HG03159 (cell line): Measurements from ENCODE around the gene MICAL3.
"Not testable (repeated sequence)": the region's sequence is repeated elsewhere in the genome, so short reads cannot be mapped to it uniquely, and the experiment has no call there.

Experiments
- ATAC-seq: cut with Tn5 transposase; IDR thresholded peaks from one replicate; pipeline ENCODE4 v1.9.1; 2021; ENCODE audit warnings: mild to moderate bottlenecking, moderate library complexity; ENCODE audit not compliant: unreplicated experiment

MICAL3 gene

DNA sequence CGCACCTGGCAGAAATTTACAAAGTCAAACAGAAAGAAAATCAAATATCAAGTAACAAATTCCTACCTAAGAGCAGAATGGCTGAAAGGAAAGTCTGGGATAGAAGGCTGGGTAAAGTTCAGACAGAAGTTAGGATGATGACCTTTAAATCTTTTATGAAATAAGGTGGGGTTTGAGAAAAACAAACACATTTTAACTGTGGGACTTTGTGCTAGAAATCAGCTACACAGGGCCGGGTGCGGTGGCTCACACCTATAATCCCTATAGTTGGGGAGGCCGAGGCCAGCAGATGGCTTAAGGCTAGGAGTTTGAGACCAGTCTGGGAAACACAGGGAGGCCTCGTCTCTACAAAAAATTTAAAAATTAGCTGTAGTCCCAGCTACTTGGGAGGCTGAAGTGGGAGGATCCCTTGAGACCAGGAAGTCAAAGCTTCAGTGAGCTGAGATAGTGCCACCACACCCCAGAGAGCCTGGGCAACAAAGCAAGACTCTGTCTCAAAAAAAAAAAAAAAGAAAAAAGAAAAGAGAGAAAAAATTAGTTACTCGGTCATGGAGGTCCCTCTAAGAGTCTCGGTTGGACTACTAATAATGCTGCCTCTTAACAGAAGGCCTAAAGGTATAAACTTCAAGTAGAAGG, 130.3 kb downstream of the MICAL3 start:
- ATAC-seq: no peak

DNA sequence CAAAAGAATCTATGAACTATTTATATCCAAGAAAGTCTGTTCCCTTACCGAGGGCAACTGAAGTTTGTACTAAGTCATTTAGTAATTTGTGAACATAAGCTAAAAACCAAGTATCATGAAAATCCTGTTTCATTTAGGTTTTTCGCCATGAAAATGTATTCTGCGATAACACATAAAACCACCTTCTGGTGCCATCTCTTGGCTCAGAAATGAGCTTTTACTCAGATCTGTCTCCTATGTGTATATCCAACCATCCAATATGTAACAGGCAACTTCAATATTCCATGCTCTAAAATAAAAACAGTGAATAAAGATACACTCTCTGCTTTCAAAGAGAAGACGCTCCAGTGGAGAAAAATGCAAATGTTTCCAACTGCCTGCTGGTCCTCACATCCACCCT, 132.0 kb downstream of the MICAL3 start:
- no peak for ATAC-seq

DNA sequence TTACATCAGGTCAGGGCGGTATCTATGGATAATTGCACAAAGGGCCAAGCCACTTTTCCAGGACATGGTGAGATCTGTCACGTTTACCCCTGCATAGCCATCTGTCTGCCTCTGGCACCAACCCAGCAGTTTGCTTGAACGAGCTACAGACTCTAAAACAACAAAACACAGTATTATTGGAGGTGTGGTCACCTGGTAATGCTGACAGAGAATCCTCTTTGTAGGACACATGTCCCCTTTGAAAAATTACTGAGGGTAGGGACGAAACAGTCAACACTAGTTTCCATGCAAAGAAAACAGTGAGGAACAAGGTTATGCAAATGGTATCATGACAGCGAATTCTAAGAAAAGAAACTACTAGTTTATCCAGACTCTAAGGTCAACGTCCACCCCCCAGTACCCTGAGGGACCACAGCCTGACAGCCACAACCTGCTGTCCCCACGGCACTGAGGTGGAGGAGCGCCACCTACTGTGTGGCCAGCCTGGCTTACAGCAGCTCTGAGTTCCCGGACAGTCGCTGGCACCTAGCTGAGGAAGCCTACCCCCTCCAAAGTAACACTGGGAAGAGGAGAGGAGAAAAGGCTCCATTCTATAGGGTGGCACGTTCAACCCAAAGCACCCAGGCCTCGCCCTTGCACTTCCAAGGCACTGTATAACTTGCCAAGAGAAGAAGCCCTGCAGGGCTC, 132.7 kb downstream of the MICAL3 start:
- ATAC-seq: no peak

DNA sequence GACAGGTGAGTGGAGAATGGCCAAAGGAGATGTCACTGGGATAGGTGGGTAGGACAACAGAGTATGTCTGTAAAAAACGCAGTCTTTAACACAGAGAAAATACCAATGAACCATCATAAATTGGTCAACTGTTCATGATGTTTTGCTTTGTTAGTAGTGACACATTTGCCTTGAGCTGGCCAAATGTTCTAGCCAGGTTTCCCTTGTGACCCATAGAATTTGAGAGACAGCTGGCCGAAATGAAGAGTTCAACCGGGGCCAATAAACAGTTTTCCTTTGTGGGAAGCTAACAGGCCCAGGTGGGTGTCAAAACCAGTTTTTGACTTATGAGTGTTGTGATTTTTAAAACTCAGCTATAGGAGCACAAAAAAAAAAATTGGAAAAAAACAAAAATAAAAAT, 133.5 kb downstream of the MICAL3 start:
- ATAC-seq: no peak

DNA sequence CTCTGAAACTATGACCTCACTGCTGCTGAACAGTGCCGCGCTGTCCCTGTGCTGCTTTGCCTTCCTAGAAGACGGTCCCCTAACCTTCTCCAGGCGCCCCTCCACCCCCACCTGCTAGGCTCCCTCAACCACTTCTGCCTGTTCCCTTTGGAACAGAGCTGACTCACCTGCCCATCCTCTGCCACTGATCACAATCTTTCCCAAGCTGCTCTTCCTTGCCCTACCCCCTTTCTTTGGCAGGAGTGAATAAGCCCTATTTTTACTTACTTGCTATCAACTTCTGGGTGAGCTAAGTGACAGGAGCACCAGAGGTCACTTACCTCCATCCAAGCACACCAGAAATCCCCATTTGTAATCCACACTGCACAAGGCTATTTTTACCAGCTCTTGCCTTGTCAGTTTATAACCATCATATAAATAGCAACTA, 134.1 kb downstream of the MICAL3 start:
- no peak for ATAC-seq

DNA sequence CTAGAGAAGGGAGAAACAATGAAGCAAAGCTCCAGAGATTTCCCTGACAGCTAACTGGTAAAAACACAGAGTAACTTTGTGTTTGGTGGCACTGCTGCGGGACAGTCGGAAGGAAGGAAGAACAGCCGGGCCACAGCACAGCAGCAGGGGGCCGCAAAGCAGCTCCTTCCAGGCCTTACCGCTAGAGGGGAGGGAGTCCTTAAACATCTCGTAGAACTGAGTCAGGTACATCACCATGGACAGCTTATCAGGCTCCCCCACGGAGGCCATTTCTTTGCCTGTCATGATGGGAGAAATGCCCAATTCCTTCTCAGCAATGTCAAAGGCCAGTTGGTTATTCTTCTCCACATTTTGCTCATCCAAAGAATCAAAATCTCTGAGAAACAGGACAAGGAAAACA, 135.5 kb downstream of the MICAL3 start:
- no peak for ATAC-seq

DNA sequence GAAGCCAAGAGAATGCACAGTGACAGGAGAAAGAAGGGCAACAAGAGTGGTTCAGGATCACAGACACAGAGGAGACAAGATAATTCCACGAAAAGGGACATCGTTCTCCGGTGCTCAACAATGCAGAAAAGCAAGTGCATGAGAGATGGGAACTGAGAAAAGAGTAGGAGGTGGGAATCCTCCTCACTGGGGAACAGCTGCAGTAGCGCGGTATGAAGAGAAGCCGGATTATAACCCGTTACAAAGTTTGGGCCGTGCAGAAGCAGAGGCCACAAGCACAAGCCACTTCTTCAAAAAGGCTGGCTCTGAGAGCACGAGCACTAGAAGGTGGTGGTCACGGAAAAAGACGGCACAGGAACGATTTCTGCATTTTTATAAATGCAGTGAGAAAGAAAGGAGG, 135.9 kb downstream of the MICAL3 start:
- no peak for ATAC-seq

DNA sequence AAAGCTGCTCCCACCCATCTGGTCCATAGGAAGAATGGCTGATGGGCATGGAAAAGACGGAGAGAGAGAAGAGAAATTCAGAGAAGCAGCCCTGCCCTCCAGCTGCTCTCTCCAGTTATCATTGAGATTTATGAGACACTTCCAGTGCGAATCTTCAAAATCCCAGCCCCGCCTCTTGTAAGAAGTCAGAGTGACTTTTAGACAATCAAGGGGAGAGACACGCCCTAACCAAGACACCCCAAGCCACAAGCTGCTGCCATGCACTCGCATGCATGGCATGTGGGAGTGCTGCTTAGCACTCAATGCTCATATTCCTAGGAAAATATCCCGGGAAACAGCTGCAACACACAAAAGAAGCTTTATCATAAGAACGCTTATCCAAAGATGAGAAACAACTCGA, 139.5 kb downstream of the MICAL3 start:
- no peak for ATAC-seq

DNA sequence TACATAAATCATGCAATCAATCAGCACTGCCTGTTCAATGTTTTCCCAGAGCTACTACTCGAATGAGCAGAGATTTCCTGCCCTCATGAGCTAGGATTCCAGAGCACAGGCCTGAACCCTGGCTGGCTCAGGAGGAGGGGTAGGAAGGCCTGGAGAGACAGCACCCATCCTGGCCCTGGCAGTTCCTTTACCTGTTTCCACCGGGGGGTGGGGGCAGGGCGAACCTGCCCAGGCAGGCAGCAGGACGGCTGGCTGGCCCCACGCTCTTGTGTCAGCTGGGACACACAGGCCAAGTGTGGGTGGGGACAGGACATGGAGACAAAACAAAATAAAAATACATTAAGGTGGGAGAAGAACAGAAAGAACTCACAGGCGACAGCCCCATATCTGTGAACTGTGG, 140.3 kb downstream of the MICAL3 start:
- ATAC-seq: no peak

DNA sequence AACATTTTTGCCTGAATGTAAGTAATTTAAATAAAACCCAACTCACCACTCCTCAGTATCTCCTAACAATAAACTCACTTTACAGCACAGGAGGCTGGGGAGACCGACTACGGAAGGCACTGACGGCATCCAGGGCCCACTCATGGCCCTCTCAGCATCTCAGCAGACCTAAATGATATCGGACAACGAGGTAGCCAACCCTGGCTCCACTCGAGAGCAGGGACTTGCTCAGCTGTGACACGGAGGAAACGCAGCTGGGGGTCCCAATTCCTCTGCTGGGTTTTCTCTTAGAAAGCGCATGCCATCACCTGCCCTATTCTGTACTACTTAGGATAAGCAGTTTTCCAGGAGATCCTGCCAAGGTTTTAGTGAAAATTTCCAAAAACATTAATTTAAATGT, 141.0 kb downstream of the MICAL3 start:
- no peak for ATAC-seq

DNA sequence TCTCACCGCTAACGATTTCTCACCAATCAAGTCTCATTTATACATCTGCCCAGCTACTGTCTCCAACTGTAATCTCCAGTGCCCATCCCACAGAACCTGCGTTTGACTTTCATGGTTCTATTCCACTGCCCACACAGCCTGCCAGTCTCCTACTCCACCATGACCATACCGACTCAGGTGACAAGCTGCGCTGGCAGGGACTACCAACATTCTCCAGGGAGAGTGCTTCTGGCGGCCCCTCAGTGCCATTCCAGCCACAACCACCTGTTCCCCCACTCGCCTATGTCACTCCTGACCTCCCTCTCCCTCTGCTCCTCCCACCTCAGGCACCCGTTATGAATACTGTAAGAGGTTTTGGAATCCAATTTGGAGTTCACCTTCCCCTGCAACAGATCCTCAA, 141.6 kb downstream of the MICAL3 start:
- no peak for ATAC-seq

DNA sequence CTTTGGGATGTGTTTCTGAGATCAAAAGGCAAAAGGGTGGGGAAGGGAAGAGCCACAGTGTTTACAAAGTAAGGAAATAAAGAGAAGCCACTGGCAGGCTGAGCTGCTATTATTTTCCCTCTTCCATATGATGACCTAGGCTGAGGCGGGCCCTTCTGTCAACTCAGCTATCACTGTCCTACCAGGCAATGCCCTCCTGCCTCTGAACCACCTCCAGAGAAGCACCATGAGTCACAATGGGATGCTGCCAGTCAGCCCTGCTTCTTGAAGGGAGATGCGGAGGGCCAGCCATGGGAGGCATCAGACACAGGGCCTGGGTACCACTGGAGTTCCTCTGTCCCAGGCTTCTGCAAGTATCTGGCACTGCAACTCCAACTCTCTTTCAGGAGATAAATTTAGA, 142.2 kb downstream of the MICAL3 start:
- ATAC-seq: no peak

DNA sequence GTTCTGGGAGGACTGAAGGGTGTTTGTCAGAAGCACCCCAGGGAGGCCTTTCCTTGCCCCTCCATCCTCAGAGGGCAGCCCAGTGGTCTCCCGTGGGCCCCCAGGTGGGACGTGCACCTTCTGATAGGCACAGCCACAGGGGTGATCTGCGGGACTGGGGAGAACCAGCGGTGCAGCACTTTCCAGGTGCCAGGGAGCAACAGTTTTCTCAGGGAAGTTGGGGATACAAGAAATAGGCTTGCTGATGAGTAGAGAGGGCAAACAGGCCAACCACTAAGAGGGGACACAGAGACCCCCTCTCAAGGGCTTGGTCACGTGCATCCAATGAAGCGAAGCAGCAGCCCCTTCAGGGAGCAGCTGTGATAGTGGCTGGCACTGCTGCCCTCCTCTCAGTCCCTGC, 143.0 kb downstream of the MICAL3 start:
- ATAC-seq: no peak

DNA sequence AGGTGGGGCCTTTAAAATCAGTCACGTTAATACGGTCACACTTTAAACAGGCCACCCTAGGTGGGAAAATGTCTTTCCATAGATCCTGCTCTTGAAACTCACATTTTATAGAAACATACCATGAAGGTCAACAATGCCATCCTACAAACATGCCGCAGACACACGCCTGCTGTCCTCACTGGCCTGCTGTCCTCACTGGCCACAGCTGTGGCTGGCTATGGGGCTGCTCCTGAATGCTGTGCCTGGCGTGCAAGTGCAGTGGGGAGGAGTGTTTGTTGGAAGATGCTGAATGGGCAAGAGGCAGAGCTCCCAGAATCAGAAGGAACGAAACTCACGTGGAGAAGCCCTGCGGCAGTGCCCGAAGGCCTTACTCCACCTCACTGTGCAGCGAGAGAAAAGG, 143.9 kb downstream of the MICAL3 start:
- no peak for ATAC-seq

DNA sequence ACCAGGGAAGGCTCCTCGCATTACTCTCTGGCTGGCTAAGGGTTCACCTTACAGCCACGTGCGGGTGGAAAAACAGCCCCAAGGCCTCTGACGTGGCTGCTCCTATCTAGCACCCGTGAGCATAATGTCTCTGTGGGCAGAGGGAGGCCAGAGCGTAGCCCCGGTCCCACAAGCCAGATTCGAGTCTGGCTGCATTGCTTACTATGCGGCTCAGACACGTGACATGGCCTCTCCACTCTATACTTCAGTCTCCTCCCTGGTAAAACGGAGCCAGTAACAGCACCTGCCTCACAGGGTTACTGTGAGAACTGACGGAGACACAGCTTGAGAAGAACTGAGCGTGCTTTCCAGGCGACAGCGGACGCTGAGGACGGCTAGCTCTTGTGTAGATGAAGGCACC, 144.3 kb downstream of the MICAL3 start:
- ATAC-seq: no peak

DNA sequence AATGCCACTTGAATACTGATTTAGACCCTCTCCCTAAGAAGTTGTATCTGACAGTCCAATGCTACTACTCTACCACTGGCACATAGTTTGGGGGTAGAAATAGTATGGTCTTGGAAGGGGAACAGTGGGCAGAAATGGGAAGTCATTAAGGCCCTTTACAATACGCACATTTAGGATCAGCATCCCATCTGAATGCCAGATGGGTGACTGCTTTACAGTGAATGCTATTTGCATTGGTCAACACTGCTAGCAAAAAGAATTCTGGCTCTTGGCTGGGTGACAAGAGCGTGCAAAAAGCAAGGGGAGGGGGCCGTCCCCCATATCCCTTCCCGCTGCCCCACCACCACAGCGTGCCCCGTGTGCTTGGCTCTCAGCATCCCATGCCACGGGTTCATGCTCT, 145.4 kb downstream of the MICAL3 start:
- no peak for ATAC-seq

DNA sequence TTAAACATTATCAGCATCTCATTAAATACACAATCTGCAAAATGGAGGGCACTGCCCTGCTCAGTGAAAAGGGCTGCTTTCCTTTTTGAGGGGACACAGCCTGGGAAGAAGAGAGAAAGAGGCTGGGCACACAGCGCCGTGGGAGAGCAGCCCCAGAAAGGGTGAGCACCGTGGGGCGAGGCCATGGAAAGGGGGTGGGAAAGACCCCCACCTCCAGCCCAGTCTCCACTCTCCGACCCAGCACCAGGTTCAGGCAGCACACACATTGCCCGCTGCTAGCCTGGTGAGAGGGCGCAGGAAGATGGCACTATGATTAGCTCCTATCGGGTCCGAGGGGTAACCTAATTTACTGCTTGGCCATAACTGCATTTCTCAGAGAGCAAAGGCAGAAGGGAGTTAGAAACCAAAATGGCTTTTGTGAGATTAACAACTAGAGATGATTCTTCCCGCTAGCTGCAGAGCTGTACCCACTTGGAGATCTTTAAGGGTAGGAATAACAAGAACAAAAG, 146.1 kb downstream of the MICAL3 start:
- ATAC-seq: no peak

DNA sequence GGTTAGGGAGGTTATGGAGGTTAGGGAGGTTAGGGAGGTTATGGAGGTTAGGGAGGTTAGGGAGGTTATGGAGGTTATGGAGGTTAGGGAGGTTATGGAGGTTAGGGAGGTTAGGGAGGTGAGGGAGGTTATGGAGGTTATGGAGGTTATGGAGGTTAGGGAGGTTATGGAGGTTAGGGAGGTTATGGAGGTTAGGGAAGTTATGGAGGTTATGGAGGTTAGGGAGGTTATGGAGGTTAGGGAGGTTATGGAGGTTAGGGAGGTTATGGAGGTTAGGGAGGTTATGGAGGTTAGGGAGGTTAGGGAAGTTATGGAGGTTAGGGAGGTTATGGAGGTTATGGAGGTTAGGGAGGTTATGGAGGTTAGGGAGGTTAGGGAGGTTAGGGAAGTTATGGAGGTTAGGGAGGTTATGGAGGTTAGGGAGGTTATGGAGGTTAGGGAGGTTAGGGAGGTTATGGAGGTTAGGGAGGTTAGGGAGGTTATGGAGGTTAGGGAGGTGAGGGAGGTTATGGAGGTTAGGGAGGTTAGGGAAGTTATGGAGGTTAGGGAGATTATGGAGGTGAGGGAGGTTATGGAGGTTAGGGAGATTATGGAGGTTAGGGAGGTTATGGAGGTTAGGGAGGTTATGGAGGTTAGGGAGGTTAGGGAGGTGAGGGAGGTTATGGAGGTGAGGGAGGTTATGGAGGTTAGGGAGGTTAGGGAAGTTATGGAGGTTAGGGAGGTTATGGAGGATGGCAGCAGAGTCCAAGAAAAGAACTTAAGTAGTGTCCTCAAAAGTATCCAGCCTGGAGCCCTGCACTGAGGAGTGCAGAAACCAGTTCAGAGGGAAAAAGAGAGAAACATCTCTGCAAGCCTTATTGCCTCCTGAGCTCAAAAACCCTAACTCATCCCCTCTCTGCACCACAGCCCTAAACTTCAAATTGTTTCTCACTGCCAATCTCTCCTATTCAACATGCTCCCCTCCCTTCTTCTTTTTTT, 147.2 kb downstream of the MICAL3 start:
- ATAC-seq: not testable (repeated sequence)

DNA sequence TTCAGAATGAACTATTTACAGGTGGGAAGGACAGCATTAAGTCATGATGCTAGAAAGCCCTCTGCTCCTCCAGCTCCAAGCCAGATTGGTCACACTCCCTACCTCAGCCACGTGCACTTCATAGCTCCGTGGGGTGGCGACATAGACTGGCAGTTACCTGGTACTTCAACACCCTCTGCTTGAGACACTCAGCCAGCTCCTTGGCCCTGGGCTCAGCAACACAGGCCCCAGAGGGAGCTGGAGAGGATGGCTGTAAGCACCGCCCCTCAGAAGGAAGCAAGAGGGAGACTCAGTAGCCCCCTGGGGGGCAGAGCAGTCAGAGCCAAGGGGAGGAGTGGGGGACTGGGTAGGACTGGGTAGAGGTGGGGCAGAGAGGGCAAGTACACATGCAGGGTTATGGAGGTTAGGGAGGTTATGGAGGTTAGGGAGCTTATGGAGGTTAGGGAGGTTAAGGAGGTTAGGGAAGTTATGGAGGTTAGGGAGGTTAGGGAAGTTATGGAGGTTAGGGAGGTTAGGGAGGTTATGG, 148.0 kb downstream of the MICAL3 start:
- ATAC-seq: no peak

DNA sequence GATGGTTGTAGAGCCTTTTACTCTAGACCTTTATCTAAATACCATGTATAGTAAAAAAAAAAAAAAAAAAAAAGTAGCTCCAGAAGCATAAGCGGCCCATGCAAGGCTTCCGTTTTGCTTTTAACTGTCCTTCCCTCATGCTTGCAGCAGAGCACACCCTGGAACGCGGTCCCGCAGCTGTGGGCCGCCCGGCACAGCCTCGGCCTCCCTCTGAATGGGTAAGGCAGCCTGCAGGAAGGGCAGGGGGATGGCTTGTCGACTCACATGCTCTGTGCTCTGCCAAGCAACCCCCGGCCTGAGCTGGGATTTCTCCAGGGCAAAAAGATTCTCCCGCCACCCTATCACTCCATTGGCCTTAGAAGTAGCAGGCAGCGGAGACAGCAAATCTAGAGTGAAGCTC, 148.7 kb downstream of the MICAL3 start:
- no peak for ATAC-seq

DNA sequence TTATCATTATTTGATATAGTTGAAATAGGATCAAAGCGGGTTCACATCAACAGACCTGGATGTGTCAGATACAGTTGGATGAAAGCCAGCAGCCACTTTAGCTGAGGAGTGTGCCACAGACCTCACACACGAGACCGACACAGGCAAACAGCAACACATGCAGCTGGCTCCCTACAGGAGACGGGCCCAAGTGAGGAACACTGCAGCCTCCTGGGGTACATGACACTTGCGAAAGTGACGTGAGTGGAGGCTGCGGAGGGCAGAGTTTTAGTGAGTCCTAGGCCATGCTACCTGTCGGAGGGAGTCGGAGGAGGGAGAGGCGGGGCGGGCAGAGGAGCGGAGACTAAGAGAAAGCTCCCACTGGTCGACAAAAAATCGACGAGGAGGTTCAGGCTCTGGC, 149.2 kb downstream of the MICAL3 start:
- no peak for ATAC-seq
